A549 (cell line): ENCODE measurements around the gene GRK6.

ENCODE experiments used
- BCL3 ChIP-seq: fragments of >200 bp; sonication (Bioruptor Twin); formaldehyde crosslinking; IDR thresholded peaks from 3 replicates; pipeline ENCODE4 v1.6.1; 2016
- BHLHE40 ChIP-seq: IDR thresholded peaks from 2 replicates; pipeline ENCODE4 v1.6.1; 2012; ENCODE audit warnings: low read depth, low read length, inconsistent platforms
- CEBPB ChIP-seq, 2 experiments: fragments of >200 bp in 1 of 2; sonication (Bioruptor Twin) in 1 of 2; formaldehyde crosslinking in 1 of 2; IDR thresholded peaks; 2 replicates each; pipeline ENCODE4 v1.6.1; 2012 to 2016
- CTCF ChIP-seq: fragments of >200 bp; sonication (Bioruptor Twin); formaldehyde crosslinking; IDR thresholded peaks from 3 replicates; pipeline ENCODE4 v1.5.1; 2016
- EP300 ChIP-seq, 2 experiments: fragments of >200 bp; sonication (Bioruptor Twin); formaldehyde crosslinking; IDR thresholded peaks; 2 replicates in 1 of 2; 3 replicates in 1 of 2; pipeline ENCODE4 v1.6.1; 2016 to 2017
- FOSL2 ChIP-seq, 2 experiments: fragments of 450-650 bp in 1 of 2; fragments of >200 bp in 1 of 2; sonication (Bioruptor Twin) in 1 of 2; formaldehyde crosslinking; IDR thresholded peaks; 2 replicates each; pipeline versions ENCODE4 v1.5.0 to v1.6.1; 2016 to 2020; ENCODE audit warnings: mild to moderate bottlenecking in 1 of 2, moderate library complexity in 1 of 2
- NPAS2 ChIP-seq: fragments of 250-450 bp; sonication (Bioruptor Pico); IDR thresholded peaks from 2 replicates; pipeline ENCODE4 v1.8.0; 2022; ENCODE audit warnings: mild to moderate bottlenecking, moderate library complexity, borderline replicate concordance
- POLR2A ChIP-seq: IDR thresholded peaks from 2 replicates; pipeline ENCODE4 v1.6.1; 2012; ENCODE audit warnings: mild to moderate bottlenecking, low read length

- TF ChIP-seq CTCF, result no peak
- no peak for TF ChIP-seq NPAS2
- no peak for TF ChIP-seq CEBPB (IDR thresholded peaks at IDR 0.05)
- no peak for TF ChIP-seq BCL3
- TF ChIP-seq EP300 (IDR thresholded peaks at IDR 0.05), result no peak
- TF ChIP-seq BHLHE40, result no peak
- no peak for TF ChIP-seq POLR2A
- TF ChIP-seq FOSL2 (IDR thresholded peaks at IDR 0.05), result no peak
- TF ChIP-seq FOSL2 (CRISPR knock-in tag; IDR thresholded peaks at IDR 0.05), result no peak
These were observed 14.7 kb downstream of the GRK6 start for GRCh38 chr5:177440990-177441780.
